Neuronal stem cell (in vitro differentiated cells): ENCODE measurements around the gene NAA38.

Source experiments
- DNase-seq: peaks from one replicate; pipeline ENCODE4 v3.0.0-alpha.2; 2013; ENCODE audit warnings: low spot score
- H2AFZ ChIP-seq: one replicate; pipeline ENCODE4 v1.6.1; 2013; ENCODE audit warnings: mild to moderate bottlenecking, low read length, inconsistent platforms
- H2AK5ac ChIP-seq: 2 replicates; pipeline ENCODE4 v1.6.1; 2013; ENCODE audit warnings: low read depth, mild to moderate bottlenecking, inconsistent platforms, low read length, moderate library complexity, mixed read lengths
- H2BK120ac ChIP-seq: 2 replicates; pipeline ENCODE4 v1.6.1; 2013; ENCODE audit warnings: low read depth, mild to moderate bottlenecking, inconsistent platforms, low read length, moderate library complexity, mixed read lengths
- H2BK12ac ChIP-seq: one replicate; pipeline ENCODE4 v1.6.1; 2013; ENCODE audit warnings: low read length, inconsistent platforms
- H2BK15ac ChIP-seq: 2 replicates; pipeline ENCODE4 v1.6.1; 2013; ENCODE audit warnings: mild to moderate bottlenecking, low read length, inconsistent platforms, mixed read lengths
- H2BK5ac ChIP-seq: one replicate; pipeline ENCODE4 v1.6.1; 2013; ENCODE audit warnings: inconsistent platforms, mild to moderate bottlenecking, low read length, moderate library complexity
- H3K14ac ChIP-seq: one replicate; pipeline ENCODE4 v1.6.1; 2013; ENCODE audit warnings: low read length, inconsistent platforms
- H3K18ac ChIP-seq: 2 replicates; pipeline ENCODE4 v1.6.1; 2013; ENCODE audit warnings: low read length, inconsistent platforms
- H3K23ac ChIP-seq: 2 replicates; pipeline ENCODE4 v1.6.1; 2013; ENCODE audit warnings: low read depth, mild to moderate bottlenecking, mixed read lengths, low read length, inconsistent platforms; ENCODE audit not compliant: poor library complexity
- H3K27ac ChIP-seq: replicated peaks from 3 replicates; pipeline ENCODE4 v1.5.1; 2013; ENCODE audit warnings: low read length, inconsistent platforms
- H3K27me3 ChIP-seq, 3 experiments: 2 replicates each; pipeline ENCODE4 v1.6.1; 2013; ENCODE audit warnings: low read length in 3 of 3, mild to moderate bottlenecking in 2 of 3, inconsistent platforms in 1 of 3, low read depth in 1 of 3, mixed read lengths in 1 of 3, moderate library complexity in 1 of 3; ENCODE audit not compliant: control insufficient read depth in 3 of 3, insufficient read depth in 3 of 3
- H3K36me3 ChIP-seq, 2 donors: replicated peaks in 1 of 2; 2 replicates each; pipeline ENCODE4 v1.6.1; 2013; ENCODE audit warnings: low read length in 2 of 2; ENCODE audit not compliant: control insufficient read depth in 2 of 2, insufficient read depth in 2 of 2
- H3K4ac ChIP-seq: 2 replicates; pipeline ENCODE4 v1.6.1; 2013; ENCODE audit warnings: inconsistent platforms, mild to moderate bottlenecking, low read length, moderate library complexity
- H3K4me1 ChIP-seq, 2 donors: 1 replicate in 1 of 2; 2 replicates in 1 of 2; pipeline ENCODE4 v1.6.1; 2013; ENCODE audit warnings: low read length in 2 of 2, low read depth in 1 of 2; ENCODE audit not compliant: control insufficient read depth in 2 of 2, insufficient read depth in 1 of 2
- H3K4me2 ChIP-seq: one replicate; pipeline ENCODE4 v1.6.1; 2013; ENCODE audit warnings: mild to moderate bottlenecking, low read length, inconsistent platforms; ENCODE audit not compliant: insufficient read depth, poor library complexity, severe bottlenecking
- H3K4me3 ChIP-seq, 2 donors: 2 replicates each; pipeline ENCODE4 v1.5.1; 2013; ENCODE audit warnings: low read length in 2 of 2, mild to moderate bottlenecking in 2 of 2, inconsistent platforms in 1 of 2, moderate library complexity in 1 of 2
- H3K79me1 ChIP-seq: one replicate; pipeline ENCODE4 v1.6.1; 2013; ENCODE audit warnings: low read depth, mild to moderate bottlenecking, inconsistent platforms, low read length, moderate library complexity
- H3K9ac ChIP-seq: one replicate; pipeline ENCODE4 v1.6.1; 2013; ENCODE audit warnings: mild to moderate bottlenecking, low read depth, low read length, inconsistent platforms; ENCODE audit not compliant: poor library complexity
- H3K9me3 ChIP-seq, 2 donors: replicated peaks in 1 of 2; 2 replicates each; pipeline versions ENCODE3 to v1.6.1; 2013; ENCODE audit warnings: low read length in 2 of 2, mild to moderate bottlenecking in 2 of 2, inconsistent platforms in 1 of 2, low read depth in 1 of 2, mixed read lengths in 1 of 2, moderate library complexity in 1 of 2; ENCODE audit not compliant: control insufficient read depth in 2 of 2, insufficient read depth in 1 of 2
- H4K8ac ChIP-seq: one replicate; pipeline ENCODE4 v1.6.1; 2013; ENCODE audit warnings: low read depth, mild to moderate bottlenecking, inconsistent platforms, low read length, moderate library complexity
- H4K91ac ChIP-seq: one replicate; pipeline ENCODE4 v1.6.1; 2013; ENCODE audit warnings: low read length, low read depth, mild to moderate bottlenecking, inconsistent platforms; ENCODE audit not compliant: poor library complexity
- WGBS, 2 donors: extraction: QIAGEN DNeasy Blood & Tissue Kit; methylation state at CpG; one replicate each; pipeline ENCODE4 v1.1.7; 2013; ENCODE audit warnings: missing lambda C conversion rate in 2 of 2, mixed read lengths in 1 of 2; ENCODE audit not compliant: insufficient read length in 2 of 2, insufficient replicate concordance in 1 of 2; ENCODE audit errors: extremely low coverage in 2 of 2; 5-methylcytosine and 5-hydroxymethylcytosine counted together

Gene NAA38

DNA sequence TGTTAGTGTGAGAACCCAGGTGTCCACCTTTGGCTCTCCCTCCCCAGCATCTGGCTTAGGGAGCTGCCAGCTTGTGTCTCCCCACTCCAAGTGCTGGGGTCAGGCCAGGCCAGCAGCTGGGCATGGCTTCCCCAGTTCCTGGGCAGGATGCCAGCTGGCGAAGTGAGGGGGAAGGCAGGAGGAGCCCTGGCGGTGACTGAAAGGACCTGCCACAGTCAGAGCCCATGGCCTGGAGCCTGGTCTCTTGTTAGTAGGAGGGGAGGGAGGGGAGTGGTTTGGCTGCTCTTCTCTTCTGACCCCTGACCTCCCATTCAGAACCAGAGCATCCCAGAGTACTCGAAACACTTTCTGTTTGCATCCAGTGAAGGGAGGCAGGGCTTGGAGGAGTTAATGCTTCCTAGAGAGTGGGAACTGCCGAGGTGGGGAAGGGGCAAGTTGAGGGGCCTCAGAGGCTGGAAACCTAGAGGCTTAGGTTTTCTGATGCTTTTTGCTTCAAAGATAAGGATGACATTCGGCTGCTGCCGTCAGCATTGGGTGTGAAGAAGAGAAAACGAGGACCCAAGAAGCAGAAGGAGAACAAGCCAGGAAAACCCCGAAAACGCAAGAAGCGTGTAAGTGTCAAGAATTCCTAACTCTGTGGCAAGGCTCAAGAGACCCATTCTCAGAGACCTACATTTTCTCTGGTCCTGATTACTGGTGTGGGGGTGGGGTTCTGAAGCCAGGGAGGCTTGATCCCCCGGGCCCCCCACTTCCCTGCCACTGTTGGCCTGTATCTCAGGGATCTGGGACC, 32.0 kb upstream of the NAA38 start:
- H2BK12ac ChIP-seq: no peak overlapping the region
- peak; percentile 66 for DNase-seq
- H2BK5ac ChIP-seq: no peak overlapping the region
- H4K8ac ChIP-seq: no peak overlapping the region
- no peaks in the 10 kb centered on the region for H3K79me1 ChIP-seq
- H3K4me2 ChIP-seq: no peak overlapping the region
- no peaks in the 10 kb centered on the region for H3K9me3 ChIP-seq
- H3K36me3 ChIP-seq: peaks cover 7 to 45% of the 10 kb centered on the region in 2 donors
- H3K27ac ChIP-seq: no peak overlapping the region
- H3K4me1 ChIP-seq: peaks cover 25 to 31% of the 10 kb centered on the region in 2 donors
- H2BK15ac ChIP-seq: no peak overlapping the region
- H3K9ac ChIP-seq: no peak overlapping the region
- H2AFZ ChIP-seq: no peak overlapping the region
- H2BK120ac ChIP-seq: no peak overlapping the region
- H3K18ac ChIP-seq: peak overlapping the region; percentile 67
- H3K14ac ChIP-seq: no peak overlapping the region
- H3K4me3 ChIP-seq: peak overlapping the region in 1 of 2 donors; percentile 6
- no peak overlapping the region for H3K4ac ChIP-seq
- H3K23ac ChIP-seq: no peak overlapping the region
- WGBS, 2 donors: no CpG with 5 or more reads among the region's 11 CpGs
- no peak overlapping the region for H4K91ac ChIP-seq
- H2AK5ac ChIP-seq: no peak overlapping the region
- no peaks in the 10 kb centered on the region for H3K27me3 ChIP-seq

DNA sequence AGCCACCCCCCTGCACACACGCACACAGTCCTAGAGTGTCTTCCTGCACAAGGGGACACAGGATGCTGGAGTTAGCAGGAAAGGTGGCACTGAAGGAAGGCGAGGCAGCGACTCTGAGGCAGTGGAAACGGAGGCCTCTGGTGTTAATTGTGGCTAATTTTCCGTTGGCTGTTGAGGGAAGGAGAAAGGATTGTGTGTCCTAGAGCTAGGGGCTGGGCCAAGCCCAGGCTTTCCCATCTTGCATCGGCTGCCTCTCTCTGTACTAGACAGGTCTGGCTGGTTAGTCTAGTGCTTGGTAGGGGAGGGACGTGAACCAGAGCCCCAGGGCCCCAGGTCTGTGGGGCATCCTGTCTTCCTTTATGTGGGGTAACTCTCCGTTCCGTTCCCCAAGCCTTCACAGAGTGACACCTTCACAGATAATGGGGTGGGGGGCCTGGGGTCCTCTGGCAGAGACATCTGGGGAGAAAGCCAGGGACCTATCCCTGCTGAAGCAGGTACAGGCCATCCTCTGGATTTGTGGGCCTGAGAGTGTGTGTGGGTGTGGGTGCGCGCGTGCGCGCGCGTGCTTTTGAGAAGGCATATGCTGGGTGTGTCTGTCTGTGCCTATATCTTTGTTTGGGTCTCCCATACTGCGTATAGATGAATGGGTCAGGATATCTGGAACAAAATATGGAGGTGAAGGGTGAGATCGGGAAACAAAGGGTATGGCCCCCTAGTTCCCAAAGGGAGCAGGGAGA, 31.0 kb upstream of the NAA38 start, which contains the start of gene CHD3:
TSS of gene CHD3 (plus strand) at position 606 of the 737 bp plus-strand sequence. CDS start 212 bp downstream, outside the sequence.
- Histone ChIP-seq H2AFZ (peak within 1 kb of the TSS; percentile 84), H4K8ac (no peak within 1 kb of the TSS), H3K23ac (peak within 1 kb of the TSS; percentile 69), H3K4ac (no peak within 1 kb of the TSS), H3K27ac (no peak within 1 kb of the TSS), H3K9ac (peak within 1 kb of the TSS; percentile 76), H3K9me3 (no peaks in the 10 kb centered on the region), H2BK12ac (peak within 1 kb of the TSS; percentile 95), H3K4me3 (peak within 1 kb of the TSS; percentile 66 to 67), H3K18ac (peak within 1 kb of the TSS; percentile 93), H3K79me1 (no peaks in the 10 kb centered on the region), H2BK15ac (peak within 1 kb of the TSS; percentile 86), H4K91ac (no peak within 1 kb of the TSS), H2AK5ac (peak within 1 kb of the TSS; percentile 40), H3K4me2 (peak within 1 kb of the TSS; percentile 100), H3K36me3 (peaks cover 5 to 35% of the 10 kb centered on the region in 2 donors), H2BK120ac (no peak within 1 kb of the TSS), H3K4me1 (peaks cover 31 to 32% of the 10 kb centered on the region in 2 donors), H3K14ac (peak within 1 kb of the TSS; percentile 86), H2BK5ac (peak within 1 kb of the TSS; percentile 63), H3K27me3 (no peaks in the 10 kb centered on the region)
- DNase-seq: no peak
- WGBS, 2 donors: no CpG with 5 or more reads among the region's 18 CpGs

DNA sequence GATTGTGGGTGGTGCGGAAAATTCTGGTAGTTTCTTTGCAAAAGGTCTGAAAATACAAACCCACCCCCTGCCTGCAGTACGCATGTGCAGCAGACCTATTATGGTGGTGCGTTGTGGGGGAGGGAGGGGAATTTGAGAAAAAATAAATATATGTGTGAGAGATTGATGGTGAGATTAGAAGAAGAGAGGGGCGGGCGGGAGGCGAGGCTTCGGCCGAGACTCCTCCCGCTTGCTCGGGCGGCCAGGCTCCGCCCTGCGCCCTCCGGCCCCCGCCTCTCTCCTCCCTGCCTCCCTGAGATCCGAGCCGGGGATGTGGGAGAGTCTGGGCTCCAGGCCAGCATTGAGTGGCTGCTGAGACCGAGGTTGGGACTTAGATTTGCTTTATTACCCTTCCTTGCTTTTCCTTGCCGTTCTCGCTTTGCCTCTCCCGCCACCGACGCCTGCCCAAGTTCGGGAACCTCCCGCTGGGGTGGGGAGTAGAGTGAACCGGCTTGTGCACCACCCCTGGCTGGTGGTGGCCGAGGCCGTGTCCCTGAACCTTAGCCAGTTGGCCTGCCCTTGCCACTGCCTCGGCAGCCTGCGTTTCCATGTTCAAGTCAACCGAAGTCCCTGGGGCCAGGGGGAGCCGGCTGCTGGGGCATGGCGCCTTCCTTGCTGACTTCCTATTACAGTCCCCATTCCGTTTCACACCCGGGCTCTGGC, 30.3 kb upstream of the NAA38 start:
- Histone ChIP-seq H3K4me3 (peak overlapping the region; percentile 66 to 67), H3K4me2 (peak overlapping the region; percentile 100), H3K27me3 (no peaks in the 10 kb centered on the region), H3K18ac (peak overlapping the region; percentile 93), H2BK5ac (peak overlapping the region; percentile 63), H2AK5ac (peak overlapping the region; percentile 40), H4K91ac (no peak overlapping the region), H3K4me1 (peaks cover 31 to 32% of the 10 kb centered on the region in 2 donors), H3K9me3 (no peaks in the 10 kb centered on the region), H2BK12ac (peak overlapping the region; percentile 95), H3K23ac (peak overlapping the region; percentile 69), H2BK120ac (no peak overlapping the region), H3K4ac (no peak overlapping the region), H4K8ac (no peak overlapping the region), H3K9ac (peak overlapping the region; percentile 76), H3K36me3 (peaks cover 5 to 35% of the 10 kb centered on the region in 2 donors), H2AFZ (peak overlapping the region; percentile 84), H3K14ac (peak overlapping the region; percentile 86), H3K27ac (no peak overlapping the region), H3K79me1 (no peaks in the 10 kb centered on the region), H2BK15ac (peak overlapping the region; percentile 86)
- no CpG with 5 or more reads among the region's 35 CpGs for WGBS, 2 donors
- DNase-seq: peak; percentile 60
